Astrocyte (in vitro differentiated cells and primary cell): ENCODE measurements around the gene CTSD. TPM values are rescaled to one million over a fixed set of nuclear protein-coding genes. Genes with fewer than 3 reads are reported as not detected.

Source experiments
- DNase-seq: peaks from one replicate; pipeline ENCODE4 v3.0.0-alpha.2; 2010; ENCODE audit warnings: low read depth
- FAIRE-seq: peaks from 2 replicates; lab custom pipeline; 2011; peaks lifted over from hg19 to GRCh38; lab: Jason Lieb, UNC
- H2AFZ ChIP-seq: 2 replicates; pipeline ENCODE4 v1.6.0; 2012; ENCODE audit warnings: low read depth, low read length, inconsistent platforms
- H3K27ac ChIP-seq: 2 replicates; pipeline ENCODE4 v1.5.1; 2011; ENCODE audit warnings: low read depth, low read length, inconsistent platforms
- H3K27me3 ChIP-seq: 2 replicates; pipeline ENCODE4 v1.6.0; 2011; ENCODE audit warnings: low read length, inconsistent platforms; ENCODE audit not compliant: insufficient read depth
- H3K36me3 ChIP-seq: 2 replicates; pipeline ENCODE4 v1.5.1; 2011; ENCODE audit warnings: low read length, inconsistent platforms; ENCODE audit not compliant: insufficient read depth
- H3K4me1 ChIP-seq: 2 replicates; pipeline ENCODE4 v1.5.1; 2011; ENCODE audit warnings: low read length, inconsistent platforms; ENCODE audit not compliant: insufficient read depth
- H3K4me2 ChIP-seq: 2 replicates; pipeline ENCODE4 v1.6.0; 2012; ENCODE audit warnings: low read length, inconsistent platforms
- H3K4me3 ChIP-seq: 2 replicates; pipeline ENCODE4 v1.5.1; 2011; ENCODE audit warnings: low read depth, mild to moderate bottlenecking, low read length, inconsistent platforms; ENCODE audit not compliant: insufficient read depth
- H3K79me2 ChIP-seq: 2 replicates; pipeline ENCODE4 v1.6.0; 2012; ENCODE audit warnings: mild to moderate bottlenecking, low read length, inconsistent platforms; ENCODE audit not compliant: insufficient read depth
- H3K9ac ChIP-seq: 2 replicates; pipeline ENCODE4 v1.6.0; 2012; ENCODE audit warnings: mild to moderate bottlenecking, low read length, inconsistent platforms
- H3K9me3 ChIP-seq: 2 replicates; pipeline ENCODE4 v1.5.1; 2012; ENCODE audit warnings: low read depth, mild to moderate bottlenecking, low read length, inconsistent platforms; ENCODE audit not compliant: insufficient read depth
- H4K20me1 ChIP-seq: 2 replicates; pipeline ENCODE4 v1.6.0; 2012; ENCODE audit warnings: low read length, inconsistent platforms; ENCODE audit not compliant: insufficient read depth
- H3K27ac Mint-ChIP-seq: one replicate; pipeline ENCODE4 v1.8.0; 2021; ENCODE audit warnings: mild to moderate bottlenecking, mixed read lengths; ENCODE audit not compliant: unreplicated experiment
- H3K27me3 Mint-ChIP-seq: one replicate; pipeline ENCODE4 v1.8.0; 2021; ENCODE audit warnings: low read depth, mixed read lengths; ENCODE audit not compliant: unreplicated experiment
- H3K36me3 Mint-ChIP-seq: one replicate; pipeline ENCODE4 v1.8.0; 2021; ENCODE audit warnings: low read depth, mixed read lengths; ENCODE audit not compliant: unreplicated experiment
- H3K4me1 Mint-ChIP-seq: one replicate; pipeline ENCODE4 v1.8.0; 2021; ENCODE audit warnings: low read depth, mixed read lengths; ENCODE audit not compliant: unreplicated experiment
- H3K4me3 Mint-ChIP-seq: one replicate; pipeline ENCODE4 v1.8.0; 2021; ENCODE audit warnings: mild to moderate bottlenecking, moderate library complexity, mixed read lengths; ENCODE audit not compliant: unreplicated experiment
- H3K9me3 Mint-ChIP-seq: one replicate; pipeline ENCODE4 v1.8.0; 2021; ENCODE audit warnings: mild to moderate bottlenecking, mixed read lengths; ENCODE audit not compliant: unreplicated experiment
- EZH2 ChIP-seq: IDR thresholded peaks from 2 replicates; pipeline ENCODE4 v1.6.1; 2012; ENCODE audit warnings: mild to moderate bottlenecking, low read length, inconsistent platforms; ENCODE audit not compliant: insufficient read depth
- total RNA-seq: library from RNA; stranded (reverse); gene quantifications from 2 replicates; pipeline ENCODE4 v1.2.1, GENCODE V29; 2021
- TF ChIP-seq, protein P1 (sequence below): IDR thresholded peaks from 2 replicates; pipeline ENCODE4 v1.5.1; 2011; ENCODE audit warnings: low read depth, mild to moderate bottlenecking, inconsistent platforms, low read length, moderate library complexity; ENCODE audit not compliant: insufficient read depth

The CTSD gene
- total RNA-seq, 1 donor from 2014 or later, result 290 TPM

DNA sequence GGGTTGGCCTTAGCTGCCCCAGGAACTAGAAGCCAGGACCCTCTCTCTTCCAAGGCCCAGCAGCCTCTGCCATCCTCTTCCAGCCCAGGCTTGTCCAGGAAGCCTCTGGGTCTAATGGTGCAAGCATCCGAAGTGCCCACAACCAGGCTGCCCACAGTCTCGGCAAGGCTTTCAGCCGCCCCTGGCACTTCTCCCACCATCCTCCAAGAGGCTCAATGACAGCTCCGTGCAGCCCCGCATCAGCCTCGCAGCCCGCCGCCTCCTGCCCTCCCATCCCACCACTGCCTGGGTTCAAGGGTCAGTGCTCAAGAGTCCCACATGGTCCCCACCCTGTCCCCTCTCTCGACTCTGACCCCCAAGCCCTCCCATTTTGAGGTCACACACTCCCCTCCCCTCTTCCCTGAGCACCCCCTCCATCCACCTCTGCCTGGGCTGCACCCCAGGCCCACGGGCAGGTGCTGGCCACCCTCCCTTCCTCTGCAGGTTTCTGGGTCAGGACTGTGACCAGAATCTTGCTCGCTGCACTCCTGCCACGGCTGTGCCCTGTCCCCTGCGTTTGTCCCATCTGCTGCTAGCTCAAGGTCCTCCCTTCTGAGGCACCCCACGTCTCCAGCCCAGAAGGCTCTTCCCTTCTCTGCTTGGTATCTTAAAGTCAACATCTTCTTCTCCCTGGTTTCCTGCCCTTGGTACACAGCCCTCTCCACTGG, 30.6 kb downstream of the CTSD start:
- Mint-ChIP-seq H3K36me3 (peaks cover 2% of the 10 kb centered on the region), H3K9me3 (peaks cover 20% of the 10 kb centered on the region), H3K4me1 (no peaks in the 10 kb centered on the region), H3K27me3 (peaks cover 84% of the 10 kb centered on the region), H3K27ac (no peak overlapping the region), H3K4me3 (no peak overlapping the region)
- Histone ChIP-seq H3K36me3 (no peaks in the 10 kb centered on the region), H2AFZ (no peak overlapping the region), H3K27ac (no peak overlapping the region), H3K4me1 (no peaks in the 10 kb centered on the region), H3K27me3 (peaks cover 13% of the 10 kb centered on the region), H3K9me3 (peaks cover 18% of the 10 kb centered on the region), H3K79me2 (no peaks in the 10 kb centered on the region), H4K20me1 (no peaks in the 10 kb centered on the region), H3K4me3 (no peak overlapping the region), H3K9ac (no peak overlapping the region), H3K4me2 (no peak overlapping the region)
- no peak for FAIRE-seq
- no peak for TF ChIP-seq EZH2
- TF ChIP-seq, protein P1, sequence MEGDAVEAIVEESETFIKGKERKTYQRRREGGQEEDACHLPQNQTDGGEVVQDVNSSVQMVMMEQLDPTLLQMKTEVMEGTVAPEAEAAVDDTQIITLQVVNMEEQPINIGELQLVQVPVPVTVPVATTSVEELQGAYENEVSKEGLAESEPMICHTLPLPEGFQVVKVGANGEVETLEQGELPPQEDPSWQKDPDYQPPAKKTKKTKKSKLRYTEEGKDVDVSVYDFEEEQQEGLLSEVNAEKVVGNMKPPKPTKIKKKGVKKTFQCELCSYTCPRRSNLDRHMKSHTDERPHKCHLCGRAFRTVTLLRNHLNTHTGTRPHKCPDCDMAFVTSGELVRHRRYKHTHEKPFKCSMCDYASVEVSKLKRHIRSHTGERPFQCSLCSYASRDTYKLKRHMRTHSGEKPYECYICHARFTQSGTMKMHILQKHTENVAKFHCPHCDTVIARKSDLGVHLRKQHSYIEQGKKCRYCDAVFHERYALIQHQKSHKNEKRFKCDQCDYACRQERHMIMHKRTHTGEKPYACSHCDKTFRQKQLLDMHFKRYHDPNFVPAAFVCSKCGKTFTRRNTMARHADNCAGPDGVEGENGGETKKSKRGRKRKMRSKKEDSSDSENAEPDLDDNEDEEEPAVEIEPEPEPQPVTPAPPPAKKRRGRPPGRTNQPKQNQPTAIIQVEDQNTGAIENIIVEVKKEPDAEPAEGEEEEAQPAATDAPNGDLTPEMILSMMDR, result no peak
- DNase-seq, result no peak

DNA sequence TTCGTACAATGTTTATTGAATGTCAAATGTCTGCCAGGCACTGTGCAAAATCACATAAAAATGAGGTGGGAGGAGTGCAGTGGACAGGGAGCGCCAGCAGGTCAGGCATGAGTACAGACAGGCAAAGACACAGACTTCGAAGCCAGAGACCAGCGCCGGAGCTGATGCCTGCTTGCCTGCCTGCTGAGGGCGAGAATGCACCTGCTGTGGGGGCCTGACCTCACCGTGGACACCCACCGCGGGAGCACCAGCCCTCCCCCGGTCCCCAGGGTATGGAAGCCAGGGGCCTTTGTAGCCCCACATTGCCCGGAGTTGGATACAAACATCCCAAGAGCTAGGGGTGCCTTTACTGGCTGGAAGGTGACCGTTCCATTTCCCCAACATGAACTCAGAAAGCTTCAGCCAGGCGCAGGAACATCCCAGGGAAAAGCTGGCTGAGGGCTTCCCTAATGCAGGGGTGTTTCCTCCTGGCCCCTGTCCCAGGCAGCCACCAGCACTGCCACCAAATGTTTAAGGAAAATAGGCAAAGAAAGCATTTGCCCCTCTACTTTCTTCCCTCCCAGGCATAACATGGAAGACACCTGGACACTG, 31.2 kb downstream of the CTSD start:
- DNase-seq (no peak), FAIRE-seq (no peak)
- Mint-ChIP-seq H3K4me1 (no peaks in the 10 kb centered on the region), H3K27ac (no peak overlapping the region), H3K36me3 (peaks cover 2% of the 10 kb centered on the region), H3K27me3 (peaks cover 85% of the 10 kb centered on the region), H3K4me3 (no peak overlapping the region), H3K9me3 (peaks cover 15% of the 10 kb centered on the region)
- no peak overlapping the region for H3K4me2 ChIP-seq
- no peaks in the 10 kb centered on the region for H4K20me1 ChIP-seq
- H3K27ac ChIP-seq, result no peak overlapping the region
- peaks cover 13% of the 10 kb centered on the region for H3K27me3 ChIP-seq
- H3K4me3 ChIP-seq, result no peak overlapping the region
- no peaks in the 10 kb centered on the region for H3K79me2 ChIP-seq
- no peak overlapping the region for H3K9ac ChIP-seq
- no peaks in the 10 kb centered on the region for H3K4me1 ChIP-seq
- H3K36me3 ChIP-seq, result no peaks in the 10 kb centered on the region
- H3K9me3 ChIP-seq, result peaks cover 17% of the 10 kb centered on the region
- no peak overlapping the region for H2AFZ ChIP-seq
- TF ChIP-seq EZH2, result no peak
- TF ChIP-seq, protein P1, result no peak
